ENCODE measurements around the gene NT5DC3.

NT5DC3 gene

GRCh38 chr12:103817791-103818190, 23.2 kb downstream of the NT5DC3 start:
- TF ChIP-seq CTCF (IDR thresholded peaks at IDR 0.05; ENCODE audit: low read depth, low read length) = no peak
- no peak for DNase-seq (ENCODE audit: extremely low read depth, low read depth)

GRCh38 chr12:103816663-103817062, 24.4 kb downstream of the NT5DC3 start:
- no peak for TF ChIP-seq CTCF (IDR thresholded peaks at IDR 0.05; ENCODE audit: low read depth, low read length)
- no peak for DNase-seq (ENCODE audit: extremely low read depth, low read depth)

GRCh38 chr12:103814436-103814835, 26.6 kb downstream of the NT5DC3 start:
- TF ChIP-seq CTCF (IDR thresholded peaks at IDR 0.05; ENCODE audit: low read depth, low read length) = no peak
- DNase-seq (ENCODE audit: extremely low read depth, low read depth) = no peak

GRCh38 chr12:103813949-103814348, 27.1 kb downstream of the NT5DC3 start:
- DNase-seq (ENCODE audit: extremely low read depth, low read depth) = no peak
- TF ChIP-seq CTCF (IDR thresholded peaks at IDR 0.05; ENCODE audit: low read depth, low read length) = no peak

GRCh38 chr12:103813426-103813825, 27.6 kb downstream of the NT5DC3 start:
- no peak for DNase-seq (ENCODE audit: extremely low read depth, low read depth)
- TF ChIP-seq CTCF (IDR thresholded peaks at IDR 0.05; ENCODE audit: low read depth, low read length) = no peak

- no peak for TF ChIP-seq CTCF (IDR thresholded peaks at IDR 0.05; ENCODE audit: low read depth, low read length)
- no peak for DNase-seq (ENCODE audit: extremely low read depth, low read depth)
Observed at GRCh38 chr12:103812789-103813188, 28.2 kb downstream of the NT5DC3 start.

GRCh38 chr12:103811791-103812190, 29.2 kb downstream of the NT5DC3 start:
- TF ChIP-seq CTCF (IDR thresholded peaks at IDR 0.05; ENCODE audit: low read depth, low read length) = no peak
- DNase-seq (ENCODE audit: extremely low read depth, low read depth) = no peak
